Type B pancreatic cell (in vitro differentiated cells): Measurements from ENCODE around the gene SLCO6A1. TPM values are rescaled to one million over a fixed set of nuclear protein-coding genes. Genes with fewer than 3 reads are reported as not detected.

Experiments
- DNase-seq: peaks from one replicate; pipeline ENCODE4 v3.0.0; 2021; ENCODE audit warnings: mixed read lengths; ENCODE audit not compliant: unreplicated experiment; ENCODE audit errors: extremely low spot score
- H3K27ac Mint-ChIP-seq: 2 replicates; pipeline ENCODE4 v1.8.0; 2021; ENCODE audit warnings: mild to moderate bottlenecking, mixed read lengths
- H3K27me3 Mint-ChIP-seq: 2 replicates; pipeline ENCODE4 v1.8.0; 2021; ENCODE audit warnings: mixed read lengths
- H3K36me3 Mint-ChIP-seq: 2 replicates; pipeline ENCODE4 v1.8.0; 2021; ENCODE audit warnings: mixed read lengths
- H3K4me1 Mint-ChIP-seq: one replicate; pipeline ENCODE4 v1.8.0; 2021; ENCODE audit warnings: mixed read lengths; ENCODE audit not compliant: unreplicated experiment
- H3K4me3 Mint-ChIP-seq: 2 replicates; pipeline ENCODE4 v1.8.0; 2021; ENCODE audit warnings: mild to moderate bottlenecking, mixed read lengths
- H3K9me3 Mint-ChIP-seq: 2 replicates; pipeline ENCODE4 v1.8.0; 2021; ENCODE audit warnings: mixed read lengths
- CTCF ChIP-seq: fragments of 200-600 bp; sonication (generic); conservative IDR thresholded peaks from 2 replicates; pipeline ENCODE4 v1.5.0; 2021; ENCODE audit warnings: antibody characterized with exemption, mild to moderate bottlenecking
- total RNA-seq: library from RNA; stranded (reverse); gene quantifications from 2 replicates; pipeline ENCODE4 v1.2.1, GENCODE V29; 2021; ENCODE audit warnings: low replicate concordance

Gene SLCO6A1
- total RNA-seq, 1 donor from 2014 or later, result 0.43 TPM

GRCh38 chr5:102539996-102540728 lies 41.4 kb upstream of the SLCO6A1 start:
- Mint-ChIP-seq H3K4me1 (peaks cover 10% of the 10 kb centered on the region), H3K9me3 (peaks cover 9% of the 10 kb centered on the region), H3K27ac (peak overlapping the region; percentile 2), H3K27me3 (no peaks in the 10 kb centered on the region), H3K4me3 (no peak overlapping the region), H3K36me3 (no peaks in the 10 kb centered on the region)
- no peak for DNase-seq
- no peak for TF ChIP-seq CTCF

DNA sequence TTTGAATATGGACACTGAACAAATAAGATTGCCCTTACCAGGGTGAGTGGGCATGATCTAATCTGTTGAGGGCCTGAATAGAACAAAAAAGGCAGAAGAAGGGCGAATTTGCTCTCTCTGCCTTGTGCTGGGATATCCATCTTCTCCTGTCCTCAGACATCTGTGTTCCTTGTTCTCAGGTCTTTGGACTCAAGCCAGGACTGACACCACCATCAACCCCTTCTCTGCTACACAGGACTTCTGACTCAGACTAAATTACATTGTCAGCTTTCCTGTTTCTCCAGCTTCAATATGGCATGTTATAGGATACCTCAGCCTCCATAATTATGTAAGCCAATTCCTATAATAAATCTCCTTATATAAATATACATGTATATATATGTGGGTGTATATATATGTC lies 40.8 kb upstream of the SLCO6A1 start:
- DNase-seq, result no peak
- no peak for TF ChIP-seq CTCF
- H3K4me3 Mint-ChIP-seq, result no peak overlapping the region
- no peak overlapping the region for H3K27ac Mint-ChIP-seq
- H3K4me1 Mint-ChIP-seq, result peaks cover 10% of the 10 kb centered on the region
- H3K9me3 Mint-ChIP-seq, result peaks cover 9% of the 10 kb centered on the region
- H3K36me3 Mint-ChIP-seq, result no peaks in the 10 kb centered on the region
- H3K27me3 Mint-ChIP-seq, result no peaks in the 10 kb centered on the region

DNA sequence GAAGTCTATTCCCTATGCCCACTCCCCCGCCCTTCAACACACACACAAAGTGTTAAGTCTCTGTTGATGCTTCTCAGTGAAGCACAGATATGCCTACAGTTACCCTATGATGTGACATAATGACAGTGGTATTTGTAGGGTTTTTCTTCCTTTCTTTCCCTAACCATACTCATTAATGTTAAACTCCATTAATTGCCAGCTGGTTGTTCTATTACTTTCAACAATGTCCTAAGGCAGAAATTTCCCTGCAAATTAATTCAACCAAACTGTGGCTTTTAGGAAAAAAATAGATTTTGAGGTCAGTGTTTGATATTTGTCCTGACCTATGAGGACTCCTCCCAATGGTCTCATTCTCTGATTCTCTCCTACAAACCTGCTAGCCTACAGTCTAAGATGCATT lies 38.2 kb upstream of the SLCO6A1 start:
- no peak for DNase-seq
- peaks cover 6% of the 10 kb centered on the region for H3K9me3 Mint-ChIP-seq

GRCh38 chr5:102536323-102536928 lies 37.6 kb upstream of the SLCO6A1 start:
- H3K4me1 Mint-ChIP-seq, result peaks cover 10% of the 10 kb centered on the region
- peak; percentile 73 for TF ChIP-seq CTCF
- DNase-seq, result no peak

More for the DNA sequence above, 38.2 kb upstream of the SLCO6A1 start:
- Mint-ChIP-seq H3K4me3 (no peak overlapping the region), H3K27me3 (no peaks in the 10 kb centered on the region), H3K27ac (no peak overlapping the region), H3K4me1 (peaks cover 10% of the 10 kb centered on the region), H3K36me3 (no peaks in the 10 kb centered on the region)
- no peak for TF ChIP-seq CTCF

DNA sequence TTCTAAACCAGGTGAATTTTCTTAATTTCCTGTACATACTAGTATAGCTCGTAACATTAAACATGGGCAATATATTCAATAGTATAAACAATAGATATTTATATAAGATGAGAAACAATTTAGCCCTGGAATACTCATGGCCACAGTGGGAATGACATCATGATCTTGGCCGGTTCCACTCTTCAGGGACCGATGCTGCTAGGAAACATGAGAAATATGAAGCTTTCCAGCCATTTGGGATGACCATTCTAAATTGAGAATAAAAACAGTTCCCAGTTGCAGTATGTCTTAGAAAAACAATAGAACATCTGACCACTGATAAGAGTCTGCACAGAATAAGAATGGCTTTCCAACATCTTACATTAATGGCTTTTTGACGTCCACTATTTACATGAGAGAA lies 33.3 kb upstream of the SLCO6A1 start:
- no peak overlapping the region for H3K27ac Mint-ChIP-seq
- no peaks in the 10 kb centered on the region for H3K27me3 Mint-ChIP-seq
- DNase-seq, result no peak
- H3K4me3 Mint-ChIP-seq, result no peak overlapping the region
- no peaks in the 10 kb centered on the region for H3K36me3 Mint-ChIP-seq
- H3K4me1 Mint-ChIP-seq, result peaks cover 6% of the 10 kb centered on the region
- H3K9me3 Mint-ChIP-seq, result no peaks in the 10 kb centered on the region
- TF ChIP-seq CTCF, result no peak

More at GRCh38 chr5:102536323-102536928, 37.6 kb upstream of the SLCO6A1 start:
- H3K36me3 Mint-ChIP-seq, result no peaks in the 10 kb centered on the region
- peaks cover under 1% of the 10 kb centered on the region for H3K9me3 Mint-ChIP-seq
- H3K27ac Mint-ChIP-seq, result no peak overlapping the region
- no peak overlapping the region for H3K4me3 Mint-ChIP-seq
- H3K27me3 Mint-ChIP-seq, result no peaks in the 10 kb centered on the region
